ENCODE results near the gene FICD.

- TF ChIP-seq ARNT (IDR thresholded peaks at IDR 0.05) (no peak), HDGF (IDR thresholded peaks at IDR 0.05; ENCODE audit: borderline replicate concordance) (no peak), SP1 (IDR thresholded peaks at IDR 0.05) (no peak), FOXM1 (IDR thresholded peaks at IDR 0.05; ENCODE audit: borderline replicate concordance) (no peak), BHLHE40 (IDR thresholded peaks at IDR 0.05; ENCODE audit: borderline replicate concordance) (no peak), LEF1 (IDR thresholded peaks at IDR 0.05; ENCODE audit: borderline replicate concordance) (no peak), L3MBTL2 (conservative IDR thresholded peaks at IDR 0.05) (no peak), ELF4 (IDR thresholded peaks at IDR 0.05) (no peak), ZNF384 (IDR thresholded peaks at IDR 0.05) (no peak), SUZ12 (IDR thresholded peaks at IDR 0.05) (no peak)
- TF ChIP-seq, protein P1, sequence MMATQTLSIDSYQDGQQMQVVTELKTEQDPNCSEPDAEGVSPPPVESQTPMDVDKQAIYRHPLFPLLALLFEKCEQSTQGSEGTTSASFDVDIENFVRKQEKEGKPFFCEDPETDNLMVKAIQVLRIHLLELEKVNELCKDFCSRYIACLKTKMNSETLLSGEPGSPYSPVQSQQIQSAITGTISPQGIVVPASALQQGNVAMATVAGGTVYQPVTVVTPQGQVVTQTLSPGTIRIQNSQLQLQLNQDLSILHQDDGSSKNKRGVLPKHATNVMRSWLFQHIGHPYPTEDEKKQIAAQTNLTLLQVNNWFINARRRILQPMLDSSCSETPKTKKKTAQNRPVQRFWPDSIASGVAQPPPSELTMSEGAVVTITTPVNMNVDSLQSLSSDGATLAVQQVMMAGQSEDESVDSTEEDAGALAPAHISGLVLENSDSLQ (IDR thresholded peaks at IDR 0.05): no peak
Observed at GRCh38 chr12:108565146-108565545, 50.1 kb downstream of the FICD start.
